WTC11 (cell line): ENCODE measurements around the gene EIF5A2. TPM values are rescaled to one million over a fixed set of nuclear protein-coding genes. Genes with fewer than 3 reads are reported as not detected.

ENCODE experiments used
- ATAC-seq: fragments of 200-7000 bp; cut with Tn5 transposase; 2 replicates; pipeline ENCODE4 v1.10.0; 2021; ENCODE audit warnings: mild to moderate bottlenecking, moderate library complexity
- CTCF ChIA-PET: fragments of 300-600 bp; sonication (Branson Sonifier 250); formaldehyde crosslinking; loops from one replicate; lab custom pipeline; 2021; ENCODE audit warnings: antibody characterized with exemption; lab: Charles Lee
- POLR2A ChIA-PET: fragments of 350-600 bp; sonication (Branson Sonifier 250); formaldehyde crosslinking; loops from one replicate; lab custom pipeline; 2021; ENCODE audit warnings: antibody characterized with exemption; lab: Charles Lee
- DNase-seq: peaks from one replicate; pipeline ENCODE4 v3.0.0; 2021; ENCODE audit warnings: low spot score
- H3K27ac Mint-ChIP-seq: 2 replicates; pipeline ENCODE4 v1.8.0; 2021; ENCODE audit warnings: mixed read lengths
- H3K27me3 Mint-ChIP-seq: 2 replicates; pipeline ENCODE4 v1.8.0; 2021; ENCODE audit warnings: low read depth, mild to moderate bottlenecking, moderate library complexity, mixed read lengths
- H3K36me3 Mint-ChIP-seq: 2 replicates; pipeline ENCODE4 v1.8.0; 2021; ENCODE audit warnings: mixed read lengths
- H3K4me1 Mint-ChIP-seq: 2 replicates; pipeline ENCODE4 v1.8.0; 2022; ENCODE audit warnings: mixed read lengths
- H3K4me3 Mint-ChIP-seq: 2 replicates; pipeline ENCODE4 v1.8.0; 2021; ENCODE audit warnings: mild to moderate bottlenecking, moderate library complexity, mixed read lengths
- H3K9me3 Mint-ChIP-seq: 2 replicates; pipeline ENCODE4 v1.8.0; 2021; ENCODE audit warnings: mixed read lengths
- EMX1 ChIP-seq: fragments of 250-450 bp; sonication (Bioruptor Pico); IDR thresholded peaks from 2 replicates; pipeline ENCODE4 v1.8.0; 2021; ENCODE audit warnings: mild to moderate bottlenecking
- FOXJ3 ChIP-seq: sonication (generic); formaldehyde crosslinking; IDR thresholded peaks from 2 replicates; pipeline ENCODE4 v1.9.0; 2021; ENCODE audit warnings: missing genetic modification reagents, mild to moderate bottlenecking, borderline replicate concordance
- HMGA2 ChIP-seq: fragments of 250-450 bp; sonication (Bioruptor Pico); IDR thresholded peaks from 2 replicates; pipeline ENCODE4 v1.4.0; 2021; ENCODE audit warnings: mild to moderate bottlenecking, moderate library complexity
- NFATC4 ChIP-seq: fragments of 250-450 bp; sonication (Bioruptor Pico); IDR thresholded peaks from 2 replicates; pipeline ENCODE4 v1.9.0; 2021; ENCODE audit warnings: mild to moderate bottlenecking
- NFE2L1 ChIP-seq: sonication (generic); formaldehyde crosslinking; IDR thresholded peaks from 2 replicates; pipeline ENCODE4 v1.8.1; 2023; ENCODE audit warnings: missing genetic modification reagents
- PRRX2 ChIP-seq: fragments of 250-450 bp; sonication (Bioruptor Pico); IDR thresholded peaks from 2 replicates; pipeline ENCODE4 v1.8.0; 2021; ENCODE audit warnings: mild to moderate bottlenecking
- TCF7 ChIP-seq: sonication (generic); formaldehyde crosslinking; IDR thresholded peaks from 2 replicates; pipeline ENCODE4 v1.8.0; 2022; ENCODE audit warnings: mild to moderate bottlenecking, low read depth, missing genetic modification reagents, moderate library complexity
- TEAD1 ChIP-seq: sonication (generic); formaldehyde crosslinking; IDR thresholded peaks from 2 replicates; pipeline ENCODE4 v1.8.0; 2022; ENCODE audit warnings: mild to moderate bottlenecking, missing genetic modification reagents
- ZNF671 ChIP-seq: fragments of 250-450 bp; sonication (Bioruptor Pico); IDR thresholded peaks from 2 replicates; pipeline ENCODE4 v1.8.0; 2021; ENCODE audit warnings: mild to moderate bottlenecking
- total RNA-seq: library from RNA; stranded (reverse); gene quantifications from 3 replicates; pipeline ENCODE4 v1.2.3, GENCODE V29; 2021
- TF ChIP-seq, protein P1 (sequence below): fragments of 250-450 bp; sonication (Bioruptor Pico); IDR thresholded peaks from 2 replicates; pipeline ENCODE4 v1.9.0; 2021; ENCODE audit warnings: mild to moderate bottlenecking
- TF ChIP-seq, protein P2 (sequence below): fragments of 250-450 bp; sonication (Bioruptor Pico); IDR thresholded peaks from 2 replicates; pipeline ENCODE4 v1.8.0; 2021; ENCODE audit warnings: mild to moderate bottlenecking
- TF ChIP-seq, protein P3 (sequence below): fragments of 250-450 bp; sonication (Bioruptor Pico); conservative IDR thresholded peaks from 2 replicates; pipeline ENCODE4 v1.9.0; 2021; ENCODE audit warnings: mild to moderate bottlenecking
- TF ChIP-seq, protein P4 (sequence below): sonication (generic); formaldehyde crosslinking; IDR thresholded peaks from 2 replicates; pipeline ENCODE4 v1.8.1; 2023; ENCODE audit warnings: mild to moderate bottlenecking, missing genetic modification reagents, borderline replicate concordance

EIF5A2 gene
- total RNA-seq, 1 experiment from 2014 or later: 7.6 TPM

DNA sequence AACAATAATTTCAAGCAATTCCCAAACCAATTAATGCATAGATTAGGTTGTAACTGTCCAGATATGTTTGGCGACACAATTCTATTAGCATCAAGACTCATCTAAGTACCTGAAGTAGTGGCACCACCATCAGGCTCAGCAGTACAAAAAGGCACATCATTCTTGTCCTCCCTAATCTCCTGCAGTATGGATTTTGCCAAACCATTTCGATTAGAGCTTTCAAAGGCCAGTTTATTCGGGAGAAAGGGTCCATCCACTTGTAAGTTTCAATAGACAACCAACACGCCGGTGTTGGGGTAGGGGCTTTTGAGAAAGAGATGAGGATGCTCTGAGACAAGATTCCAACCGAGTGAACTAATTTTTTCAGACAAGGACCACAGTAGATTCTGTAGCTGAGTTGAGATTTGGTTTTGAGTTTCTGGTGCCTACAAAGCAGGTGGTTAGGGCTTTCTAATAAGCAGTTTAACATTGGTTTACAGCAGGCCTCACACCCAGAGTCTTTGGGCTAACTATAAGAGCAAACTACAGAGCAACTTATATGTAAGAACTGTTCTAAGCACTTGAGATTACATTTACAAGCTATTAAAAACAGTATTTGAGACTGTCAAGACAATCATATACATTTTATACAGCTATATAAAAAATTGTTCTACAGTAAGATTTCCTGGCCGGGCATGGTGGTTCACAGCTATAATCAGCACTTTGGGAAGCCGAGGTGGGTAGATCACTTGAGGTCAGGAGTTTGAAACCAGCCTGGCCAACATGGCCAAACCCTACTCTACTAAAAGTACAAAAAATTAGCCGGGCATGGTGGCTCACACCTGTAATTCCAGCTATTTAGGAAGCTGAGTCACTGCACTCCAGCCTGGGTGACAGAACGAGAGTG, 43.0 kb downstream of the EIF5A2 start (continued):
- TF ChIP-seq, protein P1, sequence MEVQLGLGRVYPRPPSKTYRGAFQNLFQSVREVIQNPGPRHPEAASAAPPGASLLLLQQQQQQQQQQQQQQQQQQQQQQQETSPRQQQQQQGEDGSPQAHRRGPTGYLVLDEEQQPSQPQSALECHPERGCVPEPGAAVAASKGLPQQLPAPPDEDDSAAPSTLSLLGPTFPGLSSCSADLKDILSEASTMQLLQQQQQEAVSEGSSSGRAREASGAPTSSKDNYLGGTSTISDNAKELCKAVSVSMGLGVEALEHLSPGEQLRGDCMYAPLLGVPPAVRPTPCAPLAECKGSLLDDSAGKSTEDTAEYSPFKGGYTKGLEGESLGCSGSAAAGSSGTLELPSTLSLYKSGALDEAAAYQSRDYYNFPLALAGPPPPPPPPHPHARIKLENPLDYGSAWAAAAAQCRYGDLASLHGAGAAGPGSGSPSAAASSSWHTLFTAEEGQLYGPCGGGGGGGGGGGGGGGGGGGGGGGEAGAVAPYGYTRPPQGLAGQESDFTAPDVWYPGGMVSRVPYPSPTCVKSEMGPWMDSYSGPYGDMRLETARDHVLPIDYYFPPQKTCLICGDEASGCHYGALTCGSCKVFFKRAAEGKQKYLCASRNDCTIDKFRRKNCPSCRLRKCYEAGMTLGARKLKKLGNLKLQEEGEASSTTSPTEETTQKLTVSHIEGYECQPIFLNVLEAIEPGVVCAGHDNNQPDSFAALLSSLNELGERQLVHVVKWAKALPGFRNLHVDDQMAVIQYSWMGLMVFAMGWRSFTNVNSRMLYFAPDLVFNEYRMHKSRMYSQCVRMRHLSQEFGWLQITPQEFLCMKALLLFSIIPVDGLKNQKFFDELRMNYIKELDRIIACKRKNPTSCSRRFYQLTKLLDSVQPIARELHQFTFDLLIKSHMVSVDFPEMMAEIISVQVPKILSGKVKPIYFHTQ (CRISPR knock-in tag): peak; percentile 89
- TF ChIP-seq FOXJ3 (no peak), NFATC4 (CRISPR knock-in tag) (peak; percentile 38), EMX1 (CRISPR knock-in tag) (0 out of 2 replicates have a peak, but pooled peaks have one; percentile 16)
- TF ChIP-seq, protein P2, sequence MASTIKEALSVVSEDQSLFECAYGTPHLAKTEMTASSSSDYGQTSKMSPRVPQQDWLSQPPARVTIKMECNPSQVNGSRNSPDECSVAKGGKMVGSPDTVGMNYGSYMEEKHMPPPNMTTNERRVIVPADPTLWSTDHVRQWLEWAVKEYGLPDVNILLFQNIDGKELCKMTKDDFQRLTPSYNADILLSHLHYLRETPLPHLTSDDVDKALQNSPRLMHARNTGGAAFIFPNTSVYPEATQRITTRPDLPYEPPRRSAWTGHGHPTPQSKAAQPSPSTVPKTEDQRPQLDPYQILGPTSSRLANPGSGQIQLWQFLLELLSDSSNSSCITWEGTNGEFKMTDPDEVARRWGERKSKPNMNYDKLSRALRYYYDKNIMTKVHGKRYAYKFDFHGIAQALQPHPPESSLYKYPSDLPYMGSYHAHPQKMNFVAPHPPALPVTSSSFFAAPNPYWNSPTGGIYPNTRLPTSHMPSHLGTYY (CRISPR knock-in tag): peak; percentile 78
- TF ChIP-seq, protein P3, sequence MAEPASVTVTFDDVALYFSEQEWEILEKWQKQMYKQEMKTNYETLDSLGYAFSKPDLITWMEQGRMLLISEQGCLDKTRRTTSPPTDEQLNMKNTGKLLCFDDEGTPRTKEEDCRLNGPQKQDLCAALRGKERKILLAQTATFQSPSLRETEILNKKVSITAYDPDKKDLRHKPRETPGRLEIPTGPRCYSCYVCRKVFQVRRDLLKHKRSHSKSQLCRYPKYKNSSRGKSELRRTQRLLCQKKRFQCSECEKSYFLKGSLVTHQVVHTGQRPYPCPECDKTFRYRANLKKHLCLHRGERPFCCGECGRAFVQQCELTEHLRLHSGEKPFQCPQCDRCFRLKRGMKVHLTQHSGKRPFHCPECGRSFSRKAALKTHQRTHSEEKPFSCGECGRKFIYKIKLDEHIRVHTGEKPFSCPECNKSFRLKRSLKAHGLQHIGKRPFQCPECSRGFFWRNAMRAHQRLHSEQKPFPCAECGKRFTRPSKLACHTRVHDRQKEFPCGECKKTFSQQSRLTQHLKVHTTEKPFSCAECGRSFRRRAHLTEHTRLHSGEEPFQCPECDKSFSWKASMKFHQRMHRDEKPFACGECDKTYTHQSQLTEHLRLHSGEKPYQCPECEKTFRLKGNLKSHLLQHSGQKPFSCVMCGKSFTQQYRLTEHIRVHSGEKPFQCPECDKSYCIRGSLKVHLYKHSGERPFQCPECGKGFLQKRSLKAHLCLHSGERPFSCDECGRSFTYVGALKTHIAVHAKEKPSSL (CRISPR knock-in tag): peak; percentile 69

DNA sequence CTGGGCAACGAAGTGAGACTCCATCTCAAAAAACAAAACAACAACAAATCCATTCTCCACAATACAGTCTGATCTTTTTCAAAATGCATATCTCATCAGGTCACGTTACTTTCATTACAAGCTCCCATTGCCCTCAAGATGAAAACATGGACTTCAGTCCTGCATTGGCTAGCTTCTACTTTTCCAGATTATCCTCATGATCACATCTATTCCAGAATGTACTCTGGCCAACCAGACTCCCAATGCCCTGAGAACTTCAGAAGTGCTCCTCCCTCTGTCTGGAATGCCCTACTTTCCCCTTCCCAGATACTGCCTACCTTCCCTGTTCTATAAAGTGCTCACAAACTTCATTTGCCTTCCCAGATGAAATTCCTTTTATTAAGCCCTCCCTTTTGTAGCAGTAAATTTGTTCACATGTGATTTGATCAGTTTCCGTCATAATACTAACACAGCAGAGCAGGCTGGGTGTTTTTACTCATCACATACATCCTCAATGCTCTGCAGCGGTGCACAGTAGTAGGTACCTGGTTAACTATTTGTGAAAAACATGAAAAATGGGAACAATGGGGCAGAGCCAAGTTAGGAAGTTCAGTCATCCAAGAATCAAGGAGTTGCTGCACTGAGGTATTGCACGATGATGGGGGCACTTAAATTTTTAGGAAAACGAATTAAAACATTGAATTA, 43.8 kb downstream of the EIF5A2 start:
- no peaks in the 10 kb centered on the region for H3K27me3 Mint-ChIP-seq
- CTCF ChIA-PET: interaction anchor here (1.0 kb wide), 1 partner anchor 16 kb away, joined by 3 read pairs; no protein-coding TSS in a partner anchor
- ATAC-seq: peak; percentile 50
- H3K27ac Mint-ChIP-seq: peak overlapping the region; percentile 10
- DNase-seq: no peak
- POLR2A ChIA-PET: interaction anchor here (0.6 to 1.1 kb wide), 2 partner anchors 44 to 176 kb away, joined by 4 read pairs; partner anchors contain the start of gene EIF5A2
- peaks cover 38% of the 10 kb centered on the region for H3K36me3 Mint-ChIP-seq
- no peak overlapping the region for H3K4me3 Mint-ChIP-seq
- H3K9me3 Mint-ChIP-seq: peaks cover 3% of the 10 kb centered on the region; the same call in 1 of the 2 replicates
- H3K4me1 Mint-ChIP-seq: peaks cover 13% of the 10 kb centered on the region
- TF ChIP-seq, protein P3 (CRISPR knock-in tag): peak; percentile 89
- no peak for TF ChIP-seq TCF7 (CRISPR knock-in tag)
- peak; percentile 92; the same call in 1 of the 2 replicates for TF ChIP-seq NFATC4 (CRISPR knock-in tag)
- TF ChIP-seq TEAD1 (CRISPR knock-in tag): peak; percentile 62; the same call in 1 of the 2 replicates
- TF ChIP-seq HMGA2 (CRISPR knock-in tag): no peak
- TF ChIP-seq PRRX2: peak; percentile 92
- TF ChIP-seq, protein P2 (CRISPR knock-in tag): peak; percentile 94
- TF ChIP-seq NFE2L1: peak; percentile 69; the same call in 1 of the 2 replicates
- TF ChIP-seq ZNF671: peak; percentile 94
- TF ChIP-seq, protein P4, sequence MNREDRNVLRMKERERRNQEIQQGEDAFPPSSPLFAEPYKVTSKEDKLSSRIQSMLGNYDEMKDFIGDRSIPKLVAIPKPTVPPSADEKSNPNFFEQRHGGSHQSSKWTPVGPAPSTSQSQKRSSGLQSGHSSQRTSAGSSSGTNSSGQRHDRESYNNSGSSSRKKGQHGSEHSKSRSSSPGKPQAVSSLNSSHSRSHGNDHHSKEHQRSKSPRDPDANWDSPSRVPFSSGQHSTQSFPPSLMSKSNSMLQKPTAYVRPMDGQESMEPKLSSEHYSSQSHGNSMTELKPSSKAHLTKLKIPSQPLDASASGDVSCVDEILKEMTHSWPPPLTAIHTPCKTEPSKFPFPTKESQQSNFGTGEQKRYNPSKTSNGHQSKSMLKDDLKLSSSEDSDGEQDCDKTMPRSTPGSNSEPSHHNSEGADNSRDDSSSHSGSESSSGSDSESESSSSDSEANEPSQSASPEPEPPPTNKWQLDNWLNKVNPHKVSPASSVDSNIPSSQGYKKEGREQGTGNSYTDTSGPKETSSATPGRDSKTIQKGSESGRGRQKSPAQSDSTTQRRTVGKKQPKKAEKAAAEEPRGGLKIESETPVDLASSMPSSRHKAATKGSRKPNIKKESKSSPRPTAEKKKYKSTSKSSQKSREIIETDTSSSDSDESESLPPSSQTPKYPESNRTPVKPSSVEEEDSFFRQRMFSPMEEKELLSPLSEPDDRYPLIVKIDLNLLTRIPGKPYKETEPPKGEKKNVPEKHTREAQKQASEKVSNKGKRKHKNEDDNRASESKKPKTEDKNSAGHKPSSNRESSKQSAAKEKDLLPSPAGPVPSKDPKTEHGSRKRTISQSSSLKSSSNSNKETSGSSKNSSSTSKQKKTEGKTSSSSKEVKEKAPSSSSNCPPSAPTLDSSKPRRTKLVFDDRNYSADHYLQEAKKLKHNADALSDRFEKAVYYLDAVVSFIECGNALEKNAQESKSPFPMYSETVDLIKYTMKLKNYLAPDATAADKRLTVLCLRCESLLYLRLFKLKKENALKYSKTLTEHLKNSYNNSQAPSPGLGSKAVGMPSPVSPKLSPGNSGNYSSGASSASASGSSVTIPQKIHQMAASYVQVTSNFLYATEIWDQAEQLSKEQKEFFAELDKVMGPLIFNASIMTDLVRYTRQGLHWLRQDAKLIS (CRISPR knock-in tag): no peak
